ENCODE results near the gene CIAO2A.
"Not testable (repeated sequence)": the region's sequence is repeated elsewhere in the genome, so short reads cannot be mapped to it uniquely, and the experiment has no call there.

The CIAO2A gene

GRCh38 chr15:64071931-64072765 lies 21.5 kb downstream of the CIAO2A start:
- DNase-seq (ENCODE audit: low read depth, low spot score) = no peak

DNA sequence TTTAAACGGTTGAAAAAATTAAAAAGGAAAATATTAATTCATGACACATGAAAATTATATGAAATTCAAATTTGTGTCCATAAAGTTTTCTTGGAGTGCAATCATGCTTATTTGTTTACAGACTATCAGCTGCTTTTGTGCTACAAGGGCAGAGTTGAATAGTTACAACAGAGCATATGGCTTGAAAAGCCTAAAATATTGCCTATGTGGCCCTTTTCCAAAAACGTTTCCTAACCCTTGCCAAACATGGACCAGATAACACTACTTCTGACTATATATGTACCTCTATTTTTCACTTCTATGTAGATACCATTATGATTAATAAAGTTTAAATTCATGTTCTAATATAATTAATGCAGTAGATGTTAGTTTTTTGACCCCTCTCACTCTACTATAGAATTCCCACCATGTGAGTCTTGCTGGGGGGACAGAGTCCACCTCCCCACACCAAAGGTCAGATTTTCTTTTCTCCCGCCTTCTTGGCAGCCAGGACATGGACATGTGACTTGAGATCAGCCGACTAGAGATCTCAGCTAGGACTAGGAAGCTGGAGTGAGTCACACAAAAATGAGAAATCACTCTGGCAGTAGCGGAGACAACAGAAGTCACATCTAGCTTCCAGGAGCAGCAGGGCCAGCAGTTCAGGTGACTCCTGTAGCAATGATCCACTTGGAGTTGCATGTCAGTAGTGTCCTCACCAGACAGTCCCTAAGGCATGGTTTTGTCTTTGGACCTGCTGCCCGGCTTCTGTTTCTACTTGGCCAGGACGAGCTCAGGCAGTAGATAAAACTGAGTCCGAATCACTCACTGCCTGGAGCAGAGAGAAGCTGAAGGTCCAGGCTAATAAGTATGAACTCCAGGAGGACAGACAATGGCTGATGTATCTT lies 22.4 kb downstream of the CIAO2A start:
- no peak for DNase-seq (ENCODE audit: low read depth, low spot score)

- no peak for DNase-seq (ENCODE audit: low read depth, low spot score)
Observed at GRCh38 chr15:64070106-64070505, 23.5 kb downstream of the CIAO2A start.

GRCh38 chr15:64068133-64068532 lies 25.5 kb downstream of the CIAO2A start:
- no peak for DNase-seq (ENCODE audit: low read depth, low spot score)

DNA sequence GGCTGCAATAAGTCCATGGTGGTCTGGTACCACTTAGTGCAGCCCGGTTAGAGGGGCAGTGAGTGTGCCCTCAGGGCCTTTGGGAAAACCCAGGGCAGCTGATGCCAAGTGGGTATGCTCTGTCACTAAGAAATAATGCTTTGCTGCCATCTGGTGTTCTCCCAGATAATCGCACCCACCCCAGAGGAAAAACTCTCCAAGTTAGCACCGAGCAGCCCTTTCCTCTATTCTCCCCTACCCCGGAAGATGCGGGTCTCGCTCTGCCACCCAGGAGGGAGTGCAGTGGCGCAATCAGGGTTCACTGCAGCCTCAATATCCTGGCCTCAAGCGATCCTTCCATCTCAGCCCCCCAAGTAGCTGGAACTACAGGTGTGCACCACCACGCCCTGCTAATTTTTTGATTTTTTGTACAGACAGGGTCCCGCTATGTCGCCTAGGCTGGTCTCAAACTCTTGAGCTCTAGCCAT lies 26.0 kb downstream of the CIAO2A start:
- peak; percentile 87 for DNase-seq (ENCODE audit: low read depth, low spot score)

DNA sequence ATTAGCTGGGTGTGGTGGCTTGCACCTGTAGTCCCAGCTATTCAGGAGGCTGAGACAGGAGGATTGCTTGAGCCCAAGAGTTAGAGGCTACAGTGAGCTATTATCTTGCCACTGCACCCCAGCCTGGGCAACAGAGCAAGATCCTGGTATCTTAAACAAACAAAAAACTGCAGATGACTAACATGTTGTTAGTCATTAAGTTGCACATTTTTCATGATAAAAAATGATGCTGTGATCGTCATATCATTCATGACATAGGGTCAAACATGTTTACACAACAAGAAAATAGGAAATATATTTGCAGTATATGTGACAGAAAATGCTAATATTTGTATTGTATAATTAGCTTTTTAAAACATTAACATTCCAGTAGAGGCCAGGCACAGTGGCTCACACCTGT lies 27.2 kb downstream of the CIAO2A start:
- no peak for DNase-seq (ENCODE audit: low read depth, low spot score)

GRCh38 chr15:64060716-64061115 lies 32.9 kb downstream of the CIAO2A start:
- DNase-seq (ENCODE audit: low read depth, low spot score) = no peak

DNA sequence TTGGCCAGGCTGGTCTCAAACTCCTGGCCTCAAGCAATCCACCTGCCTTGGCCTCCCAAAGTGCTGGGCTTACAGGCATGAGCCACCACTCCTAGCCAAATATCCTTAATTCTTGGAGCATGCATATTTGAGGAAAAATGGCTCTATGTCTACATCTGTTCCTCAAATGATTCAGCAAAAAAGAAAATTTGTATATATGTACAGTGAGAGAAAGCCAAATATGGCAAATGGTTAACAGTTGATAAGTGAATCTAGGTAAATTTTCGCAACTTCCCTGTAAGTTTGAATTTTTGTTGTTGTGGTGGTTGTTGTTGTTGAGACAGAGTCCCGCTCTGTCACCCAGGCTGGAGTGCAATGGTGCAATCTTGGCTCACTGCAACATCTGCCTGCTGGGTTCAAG lies 34.5 kb downstream of the CIAO2A start:
- not testable (repeated sequence) for DNase-seq (ENCODE audit: low read depth, low spot score)

DNA sequence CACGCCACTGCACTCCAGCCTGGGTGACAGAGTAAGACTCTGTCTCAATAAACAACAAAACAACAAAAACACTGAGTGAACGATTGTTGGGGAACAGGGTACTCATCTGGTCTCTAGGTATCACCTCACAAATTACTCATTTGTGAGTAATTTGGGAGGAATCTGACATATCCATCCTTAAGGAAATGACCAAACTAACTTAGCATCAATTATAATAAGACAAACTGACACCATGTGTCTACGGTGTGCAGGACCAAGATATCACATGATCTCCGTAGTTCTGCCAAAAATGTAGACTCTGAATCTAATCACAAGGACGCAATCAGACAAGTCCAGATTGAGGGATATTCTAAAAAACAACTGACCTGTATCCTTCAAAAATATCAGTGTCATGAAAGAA lies 35.4 kb downstream of the CIAO2A start:
- DNase-seq (ENCODE audit: low read depth, low spot score) = no peak

DNA sequence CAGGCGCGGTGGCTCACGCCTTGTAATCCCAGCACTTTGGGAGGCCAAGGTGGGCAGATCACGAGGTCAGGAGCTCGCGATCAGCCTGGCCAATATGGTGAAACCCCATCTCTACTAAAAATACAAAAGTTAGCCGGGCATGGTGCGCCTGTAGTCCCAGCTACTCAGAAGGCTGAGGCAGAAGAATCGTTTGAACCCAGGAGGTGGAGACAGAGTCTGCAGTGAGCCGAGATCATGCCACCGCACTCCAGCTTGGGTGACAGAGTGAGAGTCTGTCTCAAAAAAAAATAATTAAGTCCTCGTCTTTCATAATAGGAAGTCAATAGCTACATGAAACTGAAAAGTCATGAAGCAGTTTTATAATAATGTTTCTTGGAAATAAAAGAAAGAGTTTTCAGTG lies 40.0 kb downstream of the CIAO2A start:
- not testable (repeated sequence) for DNase-seq (ENCODE audit: low read depth, low spot score)

DNA sequence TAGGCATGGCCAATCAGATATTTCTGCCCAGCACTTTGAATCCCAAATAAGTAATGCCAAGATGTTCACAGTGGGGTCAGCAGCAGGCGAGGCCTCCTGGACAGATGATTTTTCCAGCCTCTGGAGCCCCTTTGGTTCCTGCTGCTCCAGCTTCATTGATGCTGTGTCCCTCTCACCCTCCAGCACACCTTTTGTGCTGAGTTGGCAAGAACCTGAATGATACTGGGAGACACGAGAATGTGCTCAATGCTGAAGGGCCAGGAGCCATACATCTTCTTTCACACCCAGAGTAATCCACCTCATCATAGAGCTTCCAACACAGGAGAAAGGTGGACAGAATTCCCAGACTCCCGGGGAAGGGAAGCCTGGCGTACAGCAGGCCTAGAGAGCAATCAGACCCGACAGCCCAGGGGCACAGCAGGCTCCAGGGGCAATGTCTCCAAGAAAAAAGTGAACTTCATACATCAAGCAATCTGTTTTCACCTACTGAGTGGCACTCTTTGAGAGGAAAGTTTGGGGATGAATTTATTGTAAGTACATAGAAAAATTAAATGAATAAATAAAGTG lies 40.6 kb downstream of the CIAO2A start:
- no peak for DNase-seq (ENCODE audit: low read depth, low spot score)

DNA sequence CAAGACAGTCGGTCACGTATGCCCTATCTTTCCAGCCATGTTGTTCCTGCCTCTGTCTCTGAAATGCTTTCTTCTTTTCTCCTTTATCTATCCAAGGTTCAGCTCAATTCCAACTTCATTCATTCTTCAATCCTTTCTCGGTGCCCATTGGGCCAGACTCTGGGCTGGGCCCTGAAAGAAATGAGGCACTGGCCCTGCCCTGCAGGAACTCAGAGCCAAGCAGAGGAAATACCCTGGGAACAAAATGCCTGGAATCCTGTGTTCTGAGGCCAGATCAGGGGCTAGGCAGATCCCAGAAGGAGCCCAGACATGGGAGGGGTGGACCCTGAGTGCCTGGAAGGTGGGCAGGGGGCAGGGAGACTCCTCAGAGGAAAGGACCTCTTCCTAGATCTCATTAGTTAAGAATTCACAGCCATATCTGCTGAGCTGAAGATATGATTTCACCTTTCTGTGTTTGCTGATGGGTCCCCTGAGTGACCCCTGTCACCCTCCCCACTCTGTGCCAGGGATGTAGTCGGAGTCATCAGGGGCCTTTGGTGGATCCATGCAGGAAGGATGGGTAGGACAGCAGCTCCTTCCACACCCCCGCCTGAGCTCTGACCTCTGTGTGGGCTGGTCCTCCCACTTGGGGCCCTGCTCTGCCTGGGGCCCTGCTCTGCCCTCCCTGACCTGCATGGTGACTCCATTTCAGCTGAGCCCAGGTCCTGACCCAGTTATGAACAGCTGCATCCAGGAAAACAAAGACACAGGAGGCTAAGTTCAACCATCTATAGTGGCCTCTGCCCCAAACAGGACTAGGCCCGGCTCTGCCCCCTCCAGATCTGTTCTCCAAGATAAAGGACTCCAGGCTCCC lies 42.0 kb downstream of the CIAO2A start:
- DNase-seq (ENCODE audit: low read depth, low spot score) = no peak

- DNase-seq (ENCODE audit: low read depth, low spot score) = no peak
Observed at GRCh38 chr15:64051093-64051402, 42.6 kb downstream of the CIAO2A start.

GRCh38 chr15:64050281-64051092 lies 43.2 kb downstream of the CIAO2A start:
- no peak for DNase-seq (ENCODE audit: low read depth, low spot score)

DNA sequence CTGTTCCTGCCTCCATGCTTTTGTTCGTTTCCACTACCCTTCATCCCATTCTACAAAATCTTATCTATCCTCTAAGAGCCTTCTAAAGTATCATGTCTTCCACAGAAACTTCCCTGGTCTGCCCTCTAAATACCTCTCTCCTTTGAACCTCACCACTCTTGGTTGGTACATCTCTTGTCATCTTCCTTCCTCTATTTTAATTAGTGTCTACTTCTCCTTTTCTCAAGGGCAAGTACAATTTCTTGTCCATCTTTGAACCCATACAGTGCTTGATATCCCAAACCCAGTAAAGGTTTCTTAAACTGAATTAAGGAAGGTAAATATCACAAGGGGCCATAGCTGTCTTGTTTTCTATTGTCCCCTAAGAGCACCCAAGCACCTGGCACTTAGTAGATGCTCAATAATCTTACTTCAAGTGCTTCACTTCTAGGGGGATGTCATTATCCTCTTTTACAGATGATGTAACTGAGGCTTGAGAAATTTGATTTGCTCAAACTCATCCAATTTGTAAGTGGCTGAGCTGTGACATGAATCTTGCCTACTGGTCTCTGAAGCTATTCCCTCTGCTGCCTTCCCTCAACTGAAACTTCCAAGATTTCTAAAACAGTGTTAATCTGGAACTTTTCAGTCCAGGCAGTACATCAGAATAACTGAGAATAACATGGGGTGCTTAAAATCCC lies 44.7 kb downstream of the CIAO2A start:
- DNase-seq (ENCODE audit: low read depth, low spot score) = no peak

DNA sequence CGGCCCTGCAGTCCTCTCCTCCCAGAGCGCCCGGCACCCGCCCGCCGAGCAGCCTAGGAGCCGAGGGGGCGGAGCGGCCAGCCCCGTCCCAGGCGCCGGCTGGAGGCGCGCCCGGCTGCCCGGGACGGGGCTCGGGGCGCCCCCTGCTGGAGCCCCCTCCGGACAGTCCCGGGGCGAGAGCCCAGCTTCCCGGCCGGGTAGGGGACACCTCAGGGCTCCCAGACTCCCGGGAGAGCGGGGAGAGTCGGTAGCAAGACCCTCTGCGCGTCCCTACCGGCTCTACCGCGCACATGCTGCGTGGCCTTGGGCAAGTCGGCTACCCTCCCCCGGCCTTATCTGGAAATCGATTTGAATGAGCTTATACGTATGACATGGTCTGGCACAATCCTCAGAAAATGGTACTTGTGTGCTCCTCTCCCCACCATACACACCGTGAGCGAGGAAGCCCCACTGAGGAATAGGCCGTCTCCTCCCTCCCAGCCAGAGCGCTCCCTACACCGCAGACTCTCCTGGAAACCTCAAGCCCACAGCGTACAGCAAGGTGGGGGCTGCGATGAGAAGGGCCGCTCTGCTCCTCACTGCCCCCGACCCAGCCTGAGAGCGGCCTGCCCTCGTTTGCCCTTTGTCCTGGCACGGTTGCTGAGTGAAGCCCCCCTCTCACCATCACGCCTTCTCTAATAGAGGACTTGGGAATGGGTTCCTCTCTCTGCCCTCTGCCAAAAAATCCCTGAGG lies 47.1 kb downstream of the CIAO2A start, which contains the start of gene DAPK2:
DAPK2 (minus strand) TSS at position 65 of the 733 bp plus-strand sequence. CDS start 6,224 bp downstream, outside the sequence.
- peak; percentile 66 for DNase-seq (ENCODE audit: low read depth, low spot score)

DNA sequence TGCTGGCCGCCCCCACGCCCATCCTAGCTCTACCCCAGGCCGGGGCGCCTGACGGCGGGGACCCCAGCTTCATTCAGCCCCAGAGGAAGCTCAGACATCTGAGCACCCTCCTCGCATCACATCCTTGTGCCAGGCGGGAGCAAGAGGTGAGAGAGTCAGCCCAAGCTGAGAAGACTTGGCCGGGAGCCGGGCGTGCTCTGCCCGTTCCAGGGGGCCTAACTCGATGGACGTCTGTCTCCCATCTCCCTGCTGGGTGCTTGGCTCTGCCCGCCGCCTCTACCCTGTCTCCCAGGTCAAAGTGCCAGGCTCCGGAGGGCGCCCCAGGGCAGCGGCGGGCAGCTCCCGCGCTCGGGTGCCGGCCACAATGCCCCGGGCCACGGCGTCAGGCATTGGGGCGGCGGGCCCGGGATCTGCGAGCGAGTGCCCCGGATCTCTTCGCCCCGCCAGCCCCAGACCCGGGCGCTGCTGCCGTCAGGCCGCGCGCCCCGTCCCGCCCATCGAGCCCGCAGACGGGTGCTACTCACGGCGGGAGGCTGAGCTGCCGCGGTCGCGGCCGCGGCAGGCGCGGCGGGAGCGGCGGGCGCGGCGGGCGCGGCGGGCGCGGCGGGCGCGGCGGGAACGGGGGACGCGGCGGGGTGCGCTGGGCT lies 47.7 kb downstream of the CIAO2A start:
- no peak for DNase-seq (ENCODE audit: low read depth, low spot score)

GRCh38 chr15:64045101-64045435 lies 48.6 kb downstream of the CIAO2A start:
- no peak for DNase-seq (ENCODE audit: low read depth, low spot score)

Measured in ELF-1 (cell line).